ENCODE results near the gene B4GALNT4. TPM values are rescaled to one million over a fixed set of nuclear protein-coding genes. Genes with fewer than 3 reads are reported as not detected.
"Not testable (repeated sequence)": the region's sequence is repeated elsewhere in the genome, so short reads cannot be mapped to it uniquely, and the experiment has no call there.

Gene B4GALNT4
- total RNA-seq, 1 experiment from 2014 or later, result 0.08 TPM

- Histone ChIP-seq H3K4me1 (no peaks in the 10 kb centered on the region; the same call in 1 of the 2 replicates), H3K9me3 (replicated peaks) (no peaks in the 10 kb centered on the region), H3K27me3 (0 out of 2 replicates have a peak, but pooled peaks cover 3% of the 10 kb centered on the region), H3K36me3 (no peaks in the 10 kb centered on the region), H3K27ac (no peak overlapping the region), H3K4me3 (no peak overlapping the region)
- DNase-seq, result no peak
Measured at GRCh38 chr11:344836-345578, 24.3 kb upstream of the B4GALNT4 start.

GRCh38 chr11:346529-346928, 22.8 kb upstream of the B4GALNT4 start:
- H3K9me3 ChIP-seq (replicated peaks), result no peaks in the 10 kb centered on the region
- no peak for DNase-seq

GRCh38 chr11:349270-349954, 19.9 kb upstream of the B4GALNT4 start:
- H3K4me3 ChIP-seq; H3K27me3 ChIP-seq; H3K9me3 ChIP-seq (replicated peaks); H3K27ac ChIP-seq; DNase-seq; H3K36me3 ChIP-seq: not testable (repeated sequence)
- peaks cover 11% of the 10 kb centered on the region for H3K4me1 ChIP-seq

More at GRCh38 chr11:346529-346928, 22.8 kb upstream of the B4GALNT4 start:
- no peak overlapping the region for H3K4me3 ChIP-seq
- H3K27me3 ChIP-seq, result 0 out of 2 replicates have a peak, but pooled peaks cover 3% of the 10 kb centered on the region
- no peak overlapping the region for H3K27ac ChIP-seq
- H3K4me1 ChIP-seq, result peaks cover 11% of the 10 kb centered on the region
- no peaks in the 10 kb centered on the region for H3K36me3 ChIP-seq

GRCh38 chr11:350033-350722, 19.1 kb upstream of the B4GALNT4 start:
- Histone ChIP-seq H3K4me3 (peak overlapping the region; percentile 17), H3K4me1 (peaks cover 12% of the 10 kb centered on the region), H3K27ac (peak overlapping the region; percentile 3; the same call in 1 of the 2 replicates)
- not testable (repeated sequence) for H3K27me3 ChIP-seq; H3K36me3 ChIP-seq; H3K9me3 ChIP-seq (replicated peaks); DNase-seq

GRCh38 chr11:350723-351255, 18.5 kb upstream of the B4GALNT4 start:
- 0 out of 2 replicates have a peak, but pooled peaks cover 3% of the 10 kb centered on the region for H3K27me3 ChIP-seq
- DNase-seq, result peak; percentile 71 to 84
- peaks cover 19% of the 10 kb centered on the region for H3K4me1 ChIP-seq
- peak overlapping the region; percentile 3; the same call in 1 of the 2 replicates for H3K27ac ChIP-seq
- H3K9me3 ChIP-seq (replicated peaks), result no peaks in the 10 kb centered on the region
- peak overlapping the region; percentile 17 for H3K4me3 ChIP-seq
- H3K36me3 ChIP-seq, result no peaks in the 10 kb centered on the region

- no peak for DNase-seq
Measured at GRCh38 chr11:351411-351810, 17.9 kb upstream of the B4GALNT4 start.

GRCh38 chr11:352456-353031, 16.8 kb upstream of the B4GALNT4 start:
- no peak overlapping the region for H3K27ac ChIP-seq

More at GRCh38 chr11:351411-351810, 17.9 kb upstream of the B4GALNT4 start:
- Histone ChIP-seq H3K27me3 (0 out of 2 replicates have a peak, but pooled peaks cover 3% of the 10 kb centered on the region), H3K27ac (no peak overlapping the region), H3K4me3 (peak overlapping the region; percentile 17; the same call in 1 of the 2 replicates), H3K9me3 (replicated peaks) (no peaks in the 10 kb centered on the region), H3K4me1 (peaks cover 19% of the 10 kb centered on the region), H3K36me3 (no peaks in the 10 kb centered on the region)

GRCh38 chr11:353179-353873, 16.0 kb upstream of the B4GALNT4 start:
- Histone ChIP-seq H3K36me3 (no peaks in the 10 kb centered on the region), H3K9me3 (replicated peaks) (no peaks in the 10 kb centered on the region), H3K27ac (no peak overlapping the region), H3K27me3 (0 out of 2 replicates have a peak, but pooled peaks cover 3% of the 10 kb centered on the region), H3K4me1 (peaks cover 19% of the 10 kb centered on the region), H3K4me3 (no peak overlapping the region)
- peak in 1 of 2 experiments; percentile 43 for DNase-seq

More at GRCh38 chr11:352456-353031, 16.8 kb upstream of the B4GALNT4 start:
- Histone ChIP-seq H3K4me3 (no peak overlapping the region), H3K4me1 (peaks cover 19% of the 10 kb centered on the region), H3K27me3 (0 out of 2 replicates have a peak, but pooled peaks cover 3% of the 10 kb centered on the region), H3K36me3 (no peaks in the 10 kb centered on the region), H3K9me3 (replicated peaks) (no peaks in the 10 kb centered on the region)
- DNase-seq, result no peak

GRCh38 chr11:355581-356458, 13.5 kb upstream of the B4GALNT4 start:
- peaks cover 12% of the 10 kb centered on the region for H3K4me1 ChIP-seq
- peak overlapping the region; percentile 97 for H3K27ac ChIP-seq
- H3K36me3 ChIP-seq, result no peaks in the 10 kb centered on the region
- H3K4me3 ChIP-seq, result peak overlapping the region; percentile 77
- no peaks in the 10 kb centered on the region for H3K9me3 ChIP-seq (replicated peaks)
- H3K27me3 ChIP-seq, result no peaks in the 10 kb centered on the region
- peak; percentile 90 to 92 for DNase-seq

- H3K9me3 ChIP-seq (replicated peaks), result no peaks in the 10 kb centered on the region
- no peaks in the 10 kb centered on the region for H3K27me3 ChIP-seq
- H3K36me3 ChIP-seq, result no peaks in the 10 kb centered on the region
- H3K4me3 ChIP-seq, result no peak overlapping the region
- H3K27ac ChIP-seq, result no peak overlapping the region
- no peak for DNase-seq
- H3K4me1 ChIP-seq, result peaks cover 7% of the 10 kb centered on the region; the same call in 1 of the 2 replicates
Measured at GRCh38 chr11:356610-357009, 12.7 kb upstream of the B4GALNT4 start.

GRCh38 chr11:357582-357981, 11.7 kb upstream of the B4GALNT4 start:
- Histone ChIP-seq H3K27me3 (no peaks in the 10 kb centered on the region), H3K27ac (no peak overlapping the region), H3K9me3 (replicated peaks) (no peaks in the 10 kb centered on the region), H3K4me3 (no peak overlapping the region), H3K4me1 (peaks cover 7% of the 10 kb centered on the region; the same call in 1 of the 2 replicates), H3K36me3 (no peaks in the 10 kb centered on the region)
- DNase-seq, result no peak

GRCh38 chr11:358129-358800, 11.0 kb upstream of the B4GALNT4 start:
- Histone ChIP-seq H3K9me3 (replicated peaks) (no peaks in the 10 kb centered on the region), H3K4me1 (peaks cover 7% of the 10 kb centered on the region; the same call in 1 of the 2 replicates)

More at GRCh38 chr11:358129-358800, 11.0 kb upstream of the B4GALNT4 start:
- H3K27ac ChIP-seq, result no peak overlapping the region
- no peak for DNase-seq
- H3K36me3 ChIP-seq, result no peaks in the 10 kb centered on the region
- H3K4me3 ChIP-seq, result no peak overlapping the region
- H3K27me3 ChIP-seq, result no peaks in the 10 kb centered on the region

Data from SJCRH30 (cell line).